HepG2 (cell line): ENCODE results near the gene OR51E2. TPM values are rescaled to one million over a fixed set of nuclear protein-coding genes. Genes with fewer than 3 reads are reported as not detected.

Experiments used
- ATF7 ChIP-seq, 2 experiments: fragments of 450-650 bp in 1 of 2; sonication (generic) in 1 of 2; formaldehyde crosslinking in 1 of 2; IDR thresholded peaks; 2 replicates each; pipeline versions ENCODE4 v1.4.0 to v1.6.1; 2016 to 2020; ENCODE audit warnings: antibody characterized with exemption in 1 of 2, mild to moderate bottlenecking in 1 of 2, missing genetic modification reagents in 1 of 2
- BORCS8-MEF2B ChIP-seq: sonication (generic); formaldehyde crosslinking; IDR thresholded peaks from 2 replicates; pipeline ENCODE4 v1.8.0; 2022; ENCODE audit warnings: mild to moderate bottlenecking, missing genetic modification reagents
- HIVEP1 ChIP-seq: sonication (generic); formaldehyde crosslinking; IDR thresholded peaks from 2 replicates; pipeline ENCODE4 v1.4.0; 2020; ENCODE audit warnings: mild to moderate bottlenecking, missing genetic modification reagents
- KAT2B ChIP-seq: fragments of 150-350 bp; IDR thresholded peaks from 2 replicates; pipeline ENCODE4 v1.6.1; 2014; ENCODE audit warnings: low read depth, low read length, borderline replicate concordance
- LCORL ChIP-seq, 2 experiments: fragments of 450-650 bp in 1 of 2; sonication (generic) in 1 of 2; formaldehyde crosslinking in 1 of 2; IDR thresholded peaks; 2 replicates each; pipeline versions ENCODE4 v1.5.0 to v1.6.1; 2017 to 2020; ENCODE audit warnings: antibody characterized with exemption in 1 of 2, missing genetic modification reagents in 1 of 2
- NFKB2 ChIP-seq: sonication (generic); formaldehyde crosslinking; IDR thresholded peaks from 2 replicates; pipeline ENCODE4 v1.4.0; 2020; ENCODE audit warnings: missing genetic modification reagents, borderline replicate concordance
- SOX5 ChIP-seq: IDR thresholded peaks from 2 replicates; pipeline ENCODE4 v1.6.1; 2016; ENCODE audit warnings: borderline replicate concordance
- SRF ChIP-seq: IDR thresholded peaks from 2 replicates; pipeline ENCODE4 v1.6.1; 2011; ENCODE audit warnings: mild to moderate bottlenecking, low read depth, low read length, moderate library complexity
- TSC22D2 ChIP-seq: sonication (generic); formaldehyde crosslinking; IDR thresholded peaks from 2 replicates; pipeline ENCODE4 v1.5.1; 2020; ENCODE audit warnings: missing genetic modification reagents, mild to moderate bottlenecking, borderline replicate concordance
- ZMYM4 ChIP-seq: sonication (generic); formaldehyde crosslinking; IDR thresholded peaks from 2 replicates; pipeline ENCODE4 v1.8.1; 2023; ENCODE audit warnings: mild to moderate bottlenecking, missing genetic modification reagents
- ZNF33B ChIP-seq: sonication (generic); formaldehyde crosslinking; IDR thresholded peaks from 2 replicates; pipeline ENCODE4 v1.5.1; 2020; ENCODE audit warnings: mild to moderate bottlenecking, missing genetic modification reagents
- polyA plus RNA-seq, 8 experiments: library from polyadenylated mRNA; depleted of rRNA in 3 of 8; stranded (reverse) in 7 of 8; unstranded in 1 of 8; fragments of >200 nt; fragmentation: Illumina TruSeq in 4 of 8; extraction: Trizol in 4 of 8; gene quantifications; 2 replicates each; pipeline versions ENCODE4 v1.2.1 to v1.2.3, GENCODE V29; 2011 to 2016; ENCODE audit warnings: low read depth in 4 of 8, missing spikeins in 1 of 8, mixed read lengths in 1 of 8; ENCODE audit not compliant: insufficient read depth in 1 of 8
- total RNA-seq, 5 experiments: library from RNA; depleted of rRNA; stranded (reverse); fragments of >200 nt; fragmentation: Illumina TruSeq; extraction: Trizol; gene quantifications; 2 replicates each; pipeline ENCODE4 v1.2.3, GENCODE V29; 2016; ENCODE audit warnings: low read depth in 1 of 5
- TF ChIP-seq, protein P1 (sequence below): sonication (generic); formaldehyde crosslinking; IDR thresholded peaks from 2 replicates; pipeline ENCODE4 v1.4.0; 2020; ENCODE audit warnings: missing genetic modification reagents, borderline replicate concordance
- TF ChIP-seq, protein P2 (sequence below): IDR thresholded peaks from 2 replicates; pipeline ENCODE4 v1.6.1; 2016; ENCODE audit warnings: low read depth

OR51E2 gene
- total and polyA plus RNA-seq, 2 of the 13 experiments (the other 11 are each of a cell fraction or from before 2014, with no cell fraction given), result not detected

DNA sequence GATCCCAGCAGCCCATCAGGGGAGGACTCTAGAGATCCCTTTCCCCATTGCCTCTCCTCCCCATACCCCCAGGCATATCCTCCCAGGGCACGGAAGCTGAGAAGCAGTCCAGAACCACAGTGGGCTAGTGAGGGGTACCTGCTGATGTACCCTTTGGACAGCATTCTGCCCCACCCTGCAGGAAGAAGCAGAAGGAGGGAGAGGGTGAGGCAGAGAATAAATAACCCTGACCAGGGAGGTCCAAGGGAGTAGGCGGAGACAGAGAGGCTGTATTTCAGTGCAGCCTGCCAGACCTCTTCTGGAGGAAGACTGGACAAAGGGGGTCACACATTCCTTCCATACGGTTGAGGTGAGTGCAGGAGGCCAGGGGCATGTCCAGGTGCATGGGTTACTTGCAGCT, 54.0 kb downstream of the OR51E2 start, which contains the start of gene OR51E1 (continued):
- TF ChIP-seq, protein P1, sequence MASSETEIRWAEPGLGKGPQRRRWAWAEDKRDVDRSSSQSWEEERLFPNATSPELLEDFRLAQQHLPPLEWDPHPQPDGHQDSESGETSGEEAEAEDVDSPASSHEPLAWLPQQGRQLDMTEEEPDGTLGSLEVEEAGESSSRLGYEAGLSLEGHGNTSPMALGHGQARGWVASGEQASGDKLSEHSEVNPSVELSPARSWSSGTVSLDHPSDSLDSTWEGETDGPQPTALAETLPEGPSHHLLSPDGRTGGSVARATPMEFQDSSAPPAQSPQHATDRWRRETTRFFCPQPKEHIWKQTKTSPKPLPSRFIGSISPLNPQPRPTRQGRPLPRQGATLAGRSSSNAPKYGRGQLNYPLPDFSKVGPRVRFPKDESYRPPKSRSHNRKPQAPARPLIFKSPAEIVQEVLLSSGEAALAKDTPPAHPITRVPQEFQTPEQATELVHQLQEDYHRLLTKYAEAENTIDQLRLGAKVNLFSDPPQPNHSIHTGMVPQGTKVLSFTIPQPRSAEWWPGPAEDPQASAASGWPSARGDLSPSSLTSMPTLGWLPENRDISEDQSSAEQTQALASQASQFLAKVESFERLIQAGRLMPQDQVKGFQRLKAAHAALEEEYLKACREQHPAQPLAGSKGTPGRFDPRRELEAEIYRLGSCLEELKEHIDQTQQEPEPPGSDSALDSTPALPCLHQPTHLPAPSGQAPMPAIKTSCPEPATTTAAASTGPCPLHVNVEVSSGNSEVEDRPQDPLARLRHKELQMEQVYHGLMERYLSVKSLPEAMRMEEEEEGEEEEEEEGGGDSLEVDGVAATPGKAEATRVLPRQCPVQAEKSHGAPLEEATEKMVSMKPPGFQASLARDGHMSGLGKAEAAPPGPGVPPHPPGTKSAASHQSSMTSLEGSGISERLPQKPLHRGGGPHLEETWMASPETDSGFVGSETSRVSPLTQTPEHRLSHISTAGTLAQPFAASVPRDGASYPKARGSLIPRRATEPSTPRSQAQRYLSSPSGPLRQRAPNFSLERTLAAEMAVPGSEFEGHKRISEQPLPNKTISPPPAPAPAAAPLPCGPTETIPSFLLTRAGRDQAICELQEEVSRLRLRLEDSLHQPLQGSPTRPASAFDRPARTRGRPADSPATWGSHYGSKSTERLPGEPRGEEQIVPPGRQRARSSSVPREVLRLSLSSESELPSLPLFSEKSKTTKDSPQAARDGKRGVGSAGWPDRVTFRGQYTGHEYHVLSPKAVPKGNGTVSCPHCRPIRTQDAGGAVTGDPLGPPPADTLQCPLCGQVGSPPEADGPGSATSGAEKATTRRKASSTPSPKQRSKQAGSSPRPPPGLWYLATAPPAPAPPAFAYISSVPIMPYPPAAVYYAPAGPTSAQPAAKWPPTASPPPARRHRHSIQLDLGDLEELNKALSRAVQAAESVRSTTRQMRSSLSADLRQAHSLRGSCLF (CRISPR knock-in tag), result no peak
- TF ChIP-seq ZNF33B (CRISPR knock-in tag), result no peak
- TF ChIP-seq ZMYM4 (CRISPR knock-in tag), result no peak
- TF ChIP-seq KAT2B, result no peak
- no peak for TF ChIP-seq NFKB2
- TF ChIP-seq TSC22D2 (CRISPR knock-in tag), result no peak
- TF ChIP-seq HIVEP1 (CRISPR knock-in tag), result no peak
- no peak for TF ChIP-seq LCORL (IDR thresholded peaks at IDR 0.05)
- TF ChIP-seq LCORL (CRISPR knock-in tag; IDR thresholded peaks at IDR 0.05), result no peak
- TF ChIP-seq SRF, result no peak
- no peak for TF ChIP-seq ATF7 (IDR thresholded peaks at IDR 0.05)
- no peak for TF ChIP-seq ATF7 (CRISPR knock-in tag; IDR thresholded peaks at IDR 0.05)
- TF ChIP-seq, protein P2, sequence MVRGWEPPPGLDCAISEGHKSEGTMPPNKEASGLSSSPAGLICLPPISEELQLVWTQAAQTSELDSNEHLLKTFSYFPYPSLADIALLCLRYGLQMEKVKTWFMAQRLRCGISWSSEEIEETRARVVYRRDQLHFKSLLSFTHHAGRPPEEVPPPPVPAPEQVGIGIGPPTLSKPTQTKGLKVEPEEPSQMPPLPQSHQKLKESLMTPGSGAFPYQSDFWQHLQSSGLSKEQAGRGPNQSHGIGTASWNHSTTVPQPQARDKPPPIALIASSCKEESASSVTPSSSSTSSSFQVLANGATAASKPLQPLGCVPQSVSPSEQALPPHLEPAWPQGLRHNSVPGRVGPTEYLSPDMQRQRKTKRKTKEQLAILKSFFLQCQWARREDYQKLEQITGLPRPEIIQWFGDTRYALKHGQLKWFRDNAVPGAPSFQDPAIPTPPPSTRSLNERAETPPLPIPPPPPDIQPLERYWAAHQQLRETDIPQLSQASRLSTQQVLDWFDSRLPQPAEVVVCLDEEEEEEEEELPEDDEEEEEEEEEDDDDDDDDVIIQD, result no peak
- TF ChIP-seq SOX5 (CRISPR knock-in tag), result no peak
- no peak for TF ChIP-seq BORCS8-MEF2B (CRISPR knock-in tag)
